Mesenchymal stem cell (in vitro differentiated cells and primary cell): ENCODE results near the gene GRIK4.
A peak's percentile ranks its signal among the peaks of the same experiment; 100 is the strongest.

Experiments
- DNase-seq: peaks from one replicate; pipeline ENCODE4 v3.0.0-alpha.2; 2013
- H2AFZ ChIP-seq: one replicate; pipeline ENCODE4 v1.6.1; 2013; ENCODE audit warnings: low read depth, mild to moderate bottlenecking, control low read depth, inconsistent platforms, low read length, moderate library complexity
- H2AK5ac ChIP-seq: 2 replicates; pipeline ENCODE4 v1.6.1; 2013; ENCODE audit warnings: low read length, moderate library complexity, mild to moderate bottlenecking, inconsistent platforms; ENCODE audit not compliant: severe bottlenecking
- H2BK120ac ChIP-seq: one replicate; pipeline ENCODE4 v1.6.1; 2013; ENCODE audit warnings: low read depth, mild to moderate bottlenecking, inconsistent platforms, low read length, moderate library complexity
- H2BK12ac ChIP-seq, 2 experiments: one replicate each; pipeline ENCODE4 v1.6.1; 2013; ENCODE audit warnings: inconsistent platforms in 2 of 2, low read length in 2 of 2, mild to moderate bottlenecking in 2 of 2, moderate library complexity in 2 of 2, control low read depth in 1 of 2
- H2BK15ac ChIP-seq: one replicate; pipeline ENCODE4 v1.6.1; 2013; ENCODE audit warnings: mild to moderate bottlenecking, low read depth, inconsistent platforms; ENCODE audit not compliant: poor library complexity, severe bottlenecking
- H2BK5ac ChIP-seq: 2 replicates; pipeline ENCODE4 v1.6.1; 2013; ENCODE audit warnings: low read depth, mild to moderate bottlenecking, low read length, control low read depth, inconsistent platforms; ENCODE audit not compliant: poor library complexity, severe bottlenecking
- H3K14ac ChIP-seq, 2 experiments: one replicate each; pipeline ENCODE4 v1.6.1; 2013; ENCODE audit warnings: inconsistent platforms in 2 of 2, low read length in 2 of 2, control low read depth in 1 of 2, mild to moderate bottlenecking in 1 of 2, moderate library complexity in 1 of 2
- H3K18ac ChIP-seq, 2 experiments: one replicate each; pipeline ENCODE4 v1.6.1; 2013; ENCODE audit warnings: inconsistent platforms in 2 of 2, low read length in 2 of 2, control low read depth in 1 of 2, low read depth in 1 of 2, mild to moderate bottlenecking in 1 of 2
- H3K23ac ChIP-seq, 2 experiments: one replicate each; pipeline ENCODE4 v1.6.1; 2013; ENCODE audit warnings: inconsistent platforms in 2 of 2, low read length in 2 of 2, mild to moderate bottlenecking in 2 of 2, moderate library complexity in 2 of 2, control low read depth in 1 of 2
- H3K27ac ChIP-seq: 2 replicates; pipeline ENCODE4 v1.5.1; 2013; ENCODE audit warnings: mild to moderate bottlenecking, moderate library complexity, low read length, control low read depth, inconsistent platforms; ENCODE audit not compliant: poor library complexity, severe bottlenecking
- H3K27me3 ChIP-seq, 2 experiments: 2 replicates each; pipeline versions ENCODE4 v1.6.1 to v1.7.0; 2013; ENCODE audit warnings: low read length in 2 of 2, mild to moderate bottlenecking in 2 of 2, moderate library complexity in 2 of 2, control low read depth in 1 of 2, inconsistent platforms in 1 of 2; ENCODE audit not compliant: control insufficient read depth in 1 of 2, insufficient read depth in 1 of 2
- H3K36me3 ChIP-seq, 2 experiments: 2 replicates each; pipeline versions ENCODE4 v1.6.1 to v1.7.0; 2013; ENCODE audit warnings: low read length in 2 of 2, control low read depth in 1 of 2, inconsistent platforms in 1 of 2, low read depth in 1 of 2, mild to moderate bottlenecking in 1 of 2; ENCODE audit not compliant: insufficient read depth in 2 of 2, control insufficient read depth in 1 of 2
- H3K4ac ChIP-seq, 2 experiments: one replicate each; pipeline ENCODE4 v1.6.1; 2013; ENCODE audit warnings: inconsistent platforms in 2 of 2, low read length in 2 of 2, mild to moderate bottlenecking in 2 of 2, moderate library complexity in 2 of 2, control low read depth in 1 of 2, low read depth in 1 of 2
- H3K4me1 ChIP-seq: 2 replicates; pipeline ENCODE4 v1.6.1; 2013; ENCODE audit warnings: low read depth, low read length, control low read depth; ENCODE audit not compliant: control insufficient read depth, insufficient read depth
- H3K4me2 ChIP-seq: 2 replicates; pipeline ENCODE4 v1.6.1; 2013; ENCODE audit warnings: low read length, mild to moderate bottlenecking, inconsistent platforms; ENCODE audit not compliant: poor library complexity, severe bottlenecking
- H3K4me3 ChIP-seq, 2 experiments: 2 replicates each; pipeline versions ENCODE4 v1.5.1 to v1.7.0; 2013; ENCODE audit warnings: low read length in 2 of 2, mild to moderate bottlenecking in 2 of 2, control low read depth in 1 of 2, low read depth in 1 of 2; ENCODE audit not compliant: insufficient read depth in 1 of 2
- H3K79me1 ChIP-seq: replicated peaks from 2 replicates; pipeline ENCODE4 v1.6.1; 2013; ENCODE audit warnings: mild to moderate bottlenecking, control low read depth, low read length, inconsistent platforms; ENCODE audit not compliant: poor library complexity, severe bottlenecking
- H3K9ac ChIP-seq: 2 replicates; pipeline ENCODE4 v1.7.0; 2013; ENCODE audit warnings: mild to moderate bottlenecking, low read length, moderate library complexity
- H3K9me3 ChIP-seq: 2 replicates; pipeline ENCODE4 v1.7.0; 2013; ENCODE audit warnings: mild to moderate bottlenecking, low read length; ENCODE audit not compliant: control insufficient read depth
- H4K8ac ChIP-seq: one replicate; pipeline ENCODE4 v1.6.1; 2013; ENCODE audit warnings: inconsistent platforms, mild to moderate bottlenecking, low read length, moderate library complexity
- H4K91ac ChIP-seq: one replicate; pipeline ENCODE4 v1.6.1; 2013; ENCODE audit warnings: mild to moderate bottlenecking, low read length, inconsistent platforms
- WGBS: methylation state at CpG from one replicate; pipeline ENCODE4 v1.1.7; 2013; ENCODE audit warnings: mixed read lengths; 5-methylcytosine and 5-hydroxymethylcytosine counted together

Gene GRIK4

DNA sequence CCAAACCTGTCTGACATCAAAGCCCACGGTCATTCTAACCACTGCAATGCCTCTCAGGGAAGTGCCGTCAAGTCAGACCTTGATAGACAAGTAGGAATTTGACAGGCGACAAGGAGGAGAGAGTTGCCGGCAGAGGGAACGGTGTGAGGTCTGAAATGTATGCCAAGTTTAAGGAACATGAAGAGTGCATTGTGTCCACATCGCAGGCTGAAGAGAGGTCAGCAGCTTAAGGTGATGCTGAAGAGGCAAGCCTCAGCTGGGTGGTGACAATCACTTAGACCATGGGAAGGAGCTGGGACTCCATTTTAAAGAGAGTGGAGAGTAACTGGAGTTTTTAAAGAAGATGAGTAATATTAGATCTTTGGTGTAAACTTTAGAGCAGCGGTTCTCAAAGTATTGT lies 407.5 kb downstream of the GRIK4 start:
- Histone ChIP-seq H3K4me1 (peaks cover under 1% of the 10 kb centered on the region), H3K36me3 (no peaks in the 10 kb centered on the region), H3K27me3 (peaks cover 29 to 80% of the 10 kb centered on the region in 2 experiments), H2BK120ac (no peak overlapping the region), H3K79me1 (no peaks in the 10 kb centered on the region), H2BK15ac (no peak overlapping the region), H3K27ac (no peak overlapping the region), H3K18ac (no peak overlapping the region), H3K9me3 (no peaks in the 10 kb centered on the region), H3K14ac (no peak overlapping the region), H4K8ac (no peak overlapping the region), H3K4me3 (no peak overlapping the region), H2BK12ac (no peak overlapping the region), H3K4me2 (no peak overlapping the region), H2BK5ac (no peak overlapping the region), H4K91ac (no peak overlapping the region), H2AK5ac (no peak overlapping the region), H2AFZ (no peak overlapping the region), H3K4ac (no peak overlapping the region), H3K9ac (no peak overlapping the region), H3K23ac (no peak overlapping the region)
- DNase-seq: no peak
- 84% methylated on average over 7 of the region's 7 CpGs for WGBS

DNA sequence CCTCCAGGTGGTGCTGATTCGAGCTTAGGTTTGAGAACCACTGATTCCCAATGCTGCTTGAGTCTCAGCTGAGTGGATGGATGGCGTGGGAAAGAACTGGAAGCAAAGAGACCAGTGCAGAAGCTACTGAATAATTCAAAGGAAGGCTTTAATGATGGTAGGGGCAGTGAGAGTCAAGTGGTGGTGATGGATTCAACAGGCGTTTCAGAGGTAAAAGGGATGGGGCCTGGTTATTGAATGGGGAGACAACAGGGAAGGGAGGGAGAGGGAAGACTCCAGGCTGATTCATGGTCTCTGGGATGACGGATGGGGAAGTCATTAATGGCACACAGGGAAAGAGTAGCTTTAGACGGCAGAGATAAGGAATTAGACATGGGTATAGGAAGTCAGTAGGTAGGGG lies 408.0 kb downstream of the GRIK4 start:
- Histone ChIP-seq H3K79me1 (no peaks in the 10 kb centered on the region), H3K18ac (no peak overlapping the region), H3K9ac (no peak overlapping the region), H3K4me3 (no peak overlapping the region), H3K4ac (no peak overlapping the region), H3K4me2 (no peak overlapping the region), H4K91ac (no peak overlapping the region), H3K4me1 (peaks cover 1% of the 10 kb centered on the region), H2BK5ac (no peak overlapping the region), H2BK12ac (no peak overlapping the region), H2BK15ac (no peak overlapping the region), H2AK5ac (no peak overlapping the region), H3K23ac (no peak overlapping the region), H3K27me3 (peaks cover 25 to 75% of the 10 kb centered on the region in 2 experiments), H3K36me3 (no peaks in the 10 kb centered on the region), H3K27ac (no peak overlapping the region), H2BK120ac (no peak overlapping the region), H2AFZ (no peak overlapping the region), H3K14ac (no peak overlapping the region), H3K9me3 (no peaks in the 10 kb centered on the region), H4K8ac (no peak overlapping the region)
- DNase-seq: no peak
- WGBS: 57% methylated on average over 5 of the region's 5 CpGs

DNA sequence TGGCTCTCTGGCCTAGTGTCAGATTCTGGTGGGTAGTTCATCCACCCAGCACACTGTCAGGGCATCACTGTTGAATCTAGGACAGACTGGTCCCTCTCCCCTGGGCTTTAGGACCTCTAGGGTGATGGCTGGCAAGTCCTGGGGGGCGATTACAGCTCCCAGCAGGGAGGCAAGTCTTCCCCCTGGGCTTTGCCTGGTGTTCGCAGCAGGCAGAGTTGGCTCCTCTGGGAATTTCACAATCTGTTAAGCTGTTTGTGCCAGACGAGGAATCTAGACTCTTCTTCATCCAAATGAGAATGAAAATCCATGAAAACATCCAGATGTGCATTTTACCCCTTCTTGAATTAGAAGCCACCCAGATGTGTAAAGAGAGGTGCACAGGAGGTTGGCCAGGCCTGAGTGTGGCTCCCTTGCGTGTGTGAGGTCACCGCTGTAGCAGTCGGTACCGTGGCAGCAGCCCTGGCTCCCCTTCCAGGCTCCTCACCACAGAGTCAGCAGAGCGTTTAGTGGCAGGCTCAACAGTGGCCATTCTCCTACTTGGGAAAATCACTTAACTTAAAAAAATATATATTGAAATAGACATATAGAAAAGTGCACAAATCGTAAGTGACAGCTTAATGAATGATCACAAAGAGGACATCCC lies 412.4 kb downstream of the GRIK4 start:
- Histone ChIP-seq H2AFZ (no peak overlapping the region), H2BK120ac (no peak overlapping the region), H3K36me3 (no peaks in the 10 kb centered on the region), H3K79me1 (no peaks in the 10 kb centered on the region), H3K9me3 (no peaks in the 10 kb centered on the region), H3K18ac (no peak overlapping the region), H3K9ac (no peak overlapping the region), H3K4ac (no peak overlapping the region), H3K4me1 (peaks cover 1% of the 10 kb centered on the region), H2BK12ac (no peak overlapping the region), H4K8ac (no peak overlapping the region), H2BK5ac (no peak overlapping the region), H3K14ac (peak overlapping the region in 1 of 2 experiments; percentile 68), H3K27me3 (peaks cover 10 to 35% of the 10 kb centered on the region in 2 experiments), H3K4me2 (no peak overlapping the region), H2BK15ac (no peak overlapping the region), H2AK5ac (no peak overlapping the region), H3K4me3 (no peak overlapping the region), H3K27ac (no peak overlapping the region), H3K23ac (no peak overlapping the region), H4K91ac (no peak overlapping the region)
- WGBS: 78% methylated on average over 8 of the region's 9 CpGs
- DNase-seq: no peak

DNA sequence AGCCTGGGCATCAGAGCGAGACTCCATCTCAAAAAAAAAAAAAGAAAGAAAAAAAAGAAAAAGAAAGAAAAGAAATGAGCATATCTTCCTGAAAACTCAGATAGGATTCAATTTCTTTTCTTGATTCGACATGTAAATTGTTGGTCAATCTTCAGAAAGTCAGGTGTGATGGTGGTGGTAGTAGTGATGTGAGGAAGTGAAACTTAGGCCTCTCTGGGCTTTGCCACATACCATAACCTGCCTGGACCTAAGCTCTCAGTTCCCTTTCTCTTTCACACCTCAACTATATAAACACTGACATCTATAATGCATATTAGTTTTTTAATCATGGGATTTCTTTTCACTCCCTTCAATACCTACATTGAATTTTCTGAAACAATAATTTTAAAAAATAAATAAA lies 414.4 kb downstream of the GRIK4 start:
- Histone ChIP-seq H4K8ac (no peak overlapping the region), H2BK5ac (no peak overlapping the region), H3K79me1 (no peaks in the 10 kb centered on the region), H3K14ac (no peak overlapping the region), H2BK120ac (no peak overlapping the region), H4K91ac (no peak overlapping the region), H3K9ac (no peak overlapping the region), H2BK12ac (no peak overlapping the region), H3K18ac (no peak overlapping the region), H3K23ac (no peak overlapping the region), H3K27me3 (peaks cover 2 to 17% of the 10 kb centered on the region in 2 experiments), H3K36me3 (no peaks in the 10 kb centered on the region), H2AFZ (no peak overlapping the region), H3K4me3 (no peak overlapping the region), H2AK5ac (no peak overlapping the region), H3K4ac (no peak overlapping the region), H3K27ac (no peak overlapping the region), H3K4me2 (no peak overlapping the region), H3K4me1 (peaks cover 1% of the 10 kb centered on the region), H2BK15ac (no peak overlapping the region), H3K9me3 (no peaks in the 10 kb centered on the region)
- DNase-seq: no peak
- 80% methylated on average over 1 of the region's 2 CpGs for WGBS
